Neural cell (in vitro differentiated cells): ENCODE data around the gene NTRK2. TPM values are rescaled to one million over a fixed set of nuclear protein-coding genes. Genes with fewer than 3 reads are reported as not detected.

ENCODE experiments used
- H2AFZ ChIP-seq: fragments of 200-600, 300-800 bp; sonication (generic), shearing (Covaris generic); 2 replicates; pipeline ENCODE4 v1.6.0; 2014; ENCODE audit warnings: low read depth, mild to moderate bottlenecking, antibody characterized with exemption, low read length, moderate library complexity
- H3F3A ChIP-seq: fragments of 200-600 bp; shearing (Covaris generic); 2 replicates; pipeline ENCODE4 v1.6.1; 2016; ENCODE audit warnings: mild to moderate bottlenecking, moderate library complexity, mixed read lengths, antibody characterized with exemption, low read length; ENCODE audit not compliant: insufficient read depth, poor library complexity, severe bottlenecking
- H3K27ac ChIP-seq: fragments of 200-600, 300-800 bp; sonication (generic), shearing (Covaris generic); 2 replicates; pipeline ENCODE4 v1.5.1; 2014; ENCODE audit warnings: mild to moderate bottlenecking, low read length, moderate library complexity
- H3K27me3 ChIP-seq: fragments of 300-800, 200-600 bp; sonication (generic), shearing (Covaris generic); 2 replicates; pipeline ENCODE4 v1.6.0; 2014; ENCODE audit warnings: mild to moderate bottlenecking, low read depth, low read length, moderate library complexity; ENCODE audit not compliant: insufficient read depth
- H3K36me3 ChIP-seq: fragments of 300-800, 200-600 bp; sonication (generic), shearing (Covaris generic); 2 replicates; pipeline ENCODE4 v1.5.1; 2014; ENCODE audit warnings: mild to moderate bottlenecking, antibody characterized with exemption, low read length, moderate library complexity; ENCODE audit not compliant: insufficient read depth
- H3K4me2 ChIP-seq: fragments of 300-800, 200-600 bp; sonication (generic), shearing (Covaris generic); 2 replicates; pipeline ENCODE4 v1.6.0; 2014; ENCODE audit warnings: mild to moderate bottlenecking, low read length
- H3K4me3 ChIP-seq: fragments of 300-800, 200-600 bp; sonication (generic), shearing (Covaris generic); 2 replicates; pipeline ENCODE4 v1.5.1; 2014; ENCODE audit warnings: mild to moderate bottlenecking, low read length, moderate library complexity
- H3K79me2 ChIP-seq: fragments of 200-600 bp; shearing (Covaris generic); replicated peaks from 2 replicates; pipeline ENCODE4 v1.6.0; 2014; ENCODE audit warnings: mild to moderate bottlenecking, low read length, moderate library complexity; ENCODE audit not compliant: insufficient read depth
- H3K9ac ChIP-seq: fragments of 300-800, 200-600 bp; sonication (generic), shearing (Covaris generic); 2 replicates; pipeline ENCODE4 v1.6.1; 2016; ENCODE audit warnings: mild to moderate bottlenecking, low read length, mixed read lengths
- H3K9me2 ChIP-seq: fragments of 200-600 bp; shearing (Covaris generic); 2 replicates; pipeline ENCODE4 v1.6.1; 2016; ENCODE audit warnings: mild to moderate bottlenecking, low read length, mixed read lengths; ENCODE audit not compliant: insufficient read depth
- H3K9me3 ChIP-seq: fragments of 200-600, 300-800 bp; sonication (generic), shearing (Covaris generic); 2 replicates; pipeline ENCODE4 v1.6.1; 2016; ENCODE audit warnings: mild to moderate bottlenecking, mixed run types, low read length, moderate library complexity, mixed read lengths
- H4K20me1 ChIP-seq: fragments of 200-600 bp; shearing (Covaris generic); 2 replicates; pipeline ENCODE4 v1.6.1; 2016; ENCODE audit warnings: mild to moderate bottlenecking, mixed run types; ENCODE audit not compliant: insufficient read depth
- EP300 ChIP-seq: fragments of 450-650 bp; conservative IDR thresholded peaks from 2 replicates; pipeline ENCODE4 v1.6.1; 2014; ENCODE audit warnings: antibody characterized with exemption, mild to moderate bottlenecking, moderate library complexity; ENCODE audit not compliant: poor library complexity, severe bottlenecking
- EZH2 ChIP-seq: fragments of 200-600, 300-800 bp; shearing (Covaris generic), sonication (generic); IDR thresholded peaks from 2 replicates; pipeline ENCODE4 v1.6.1; 2014; ENCODE audit warnings: antibody characterized with exemption, low read length, borderline replicate concordance, mild to moderate bottlenecking; ENCODE audit not compliant: insufficient read depth, poor library complexity, severe bottlenecking
- MXI1 ChIP-seq: fragments of 450-650 bp; conservative IDR thresholded peaks from 2 replicates; pipeline ENCODE4 v1.6.1; 2014; ENCODE audit warnings: antibody characterized with exemption, mild to moderate bottlenecking; ENCODE audit not compliant: poor library complexity, severe bottlenecking
- POLR2AphosphoS5 ChIP-seq: IDR thresholded peaks from 2 replicates; pipeline ENCODE4 v1.6.1; 2012
- RAD21 ChIP-seq: fragments of 450-650 bp; conservative IDR thresholded peaks from 2 replicates; pipeline ENCODE4 v1.6.1; 2014; ENCODE audit warnings: antibody characterized with exemption, mild to moderate bottlenecking, moderate library complexity
- SMC3 ChIP-seq: fragments of 450-650 bp; conservative IDR thresholded peaks from 2 replicates; pipeline ENCODE4 v1.6.1; 2014; ENCODE audit warnings: antibody characterized with exemption, mild to moderate bottlenecking, moderate library complexity; ENCODE audit not compliant: poor library complexity
- TAF1 ChIP-seq: IDR thresholded peaks from 2 replicates; pipeline ENCODE4 v1.6.1; 2012; ENCODE audit warnings: low read depth
- polyA plus RNA-seq: library from polyadenylated mRNA; depleted of rRNA; stranded (reverse); fragments of >200 nt; gene quantifications from 2 replicates; pipeline ENCODE4 v1.2.3, GENCODE V29; 2014
- TF ChIP-seq, protein P1 (sequence below): fragments of 450-650 bp; IDR thresholded peaks from 2 replicates; pipeline ENCODE4 v1.5.1; 2014; ENCODE audit warnings: antibody characterized with exemption, mild to moderate bottlenecking, moderate library complexity; ENCODE audit not compliant: poor library complexity, severe bottlenecking
- TF ChIP-seq, protein P2 (sequence below): IDR thresholded peaks from 2 replicates; pipeline ENCODE4 v1.6.1; 2012; ENCODE audit warnings: borderline replicate concordance

Gene NTRK2
- polyA plus RNA-seq, 1 donor from 2014 or later: 14.2 TPM

DNA sequence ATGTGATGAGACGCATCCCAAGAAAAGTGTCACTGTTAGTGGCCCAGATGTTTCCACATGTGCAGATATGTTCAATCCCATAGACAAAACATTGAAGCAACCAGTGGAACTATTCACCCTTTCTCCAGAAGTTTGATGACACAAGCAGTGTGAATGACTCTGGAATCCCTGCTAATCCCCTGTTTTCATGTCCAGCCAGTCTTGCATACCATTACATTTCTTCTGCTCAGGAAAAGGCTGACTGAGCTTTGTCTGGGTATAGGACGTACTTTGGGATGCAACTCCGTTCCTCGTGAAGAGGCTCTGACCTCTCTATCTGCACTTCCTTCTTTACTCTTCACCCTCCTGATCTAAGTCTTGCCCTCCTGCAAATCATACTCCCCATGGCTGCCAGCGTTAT is 172.4 kb downstream of the NTRK2 start:
- Histone ChIP-seq H3K9ac (no peak overlapping the region), H3K79me2 (no peaks in the 10 kb centered on the region), H3K4me2 (no peak overlapping the region), H3K36me3 (no peaks in the 10 kb centered on the region), H3F3A (no peaks in the 10 kb centered on the region), H3K4me3 (no peak overlapping the region), H3K9me2 (no peaks in the 10 kb centered on the region), H3K9me3 (no peaks in the 10 kb centered on the region), H3K27ac (no peak overlapping the region), H2AFZ (no peak overlapping the region), H3K27me3 (no peaks in the 10 kb centered on the region), H4K20me1 (no peaks in the 10 kb centered on the region)
- TF ChIP-seq EZH2 (no peak), TAF1 (no peak), RAD21 (no peak)

DNA sequence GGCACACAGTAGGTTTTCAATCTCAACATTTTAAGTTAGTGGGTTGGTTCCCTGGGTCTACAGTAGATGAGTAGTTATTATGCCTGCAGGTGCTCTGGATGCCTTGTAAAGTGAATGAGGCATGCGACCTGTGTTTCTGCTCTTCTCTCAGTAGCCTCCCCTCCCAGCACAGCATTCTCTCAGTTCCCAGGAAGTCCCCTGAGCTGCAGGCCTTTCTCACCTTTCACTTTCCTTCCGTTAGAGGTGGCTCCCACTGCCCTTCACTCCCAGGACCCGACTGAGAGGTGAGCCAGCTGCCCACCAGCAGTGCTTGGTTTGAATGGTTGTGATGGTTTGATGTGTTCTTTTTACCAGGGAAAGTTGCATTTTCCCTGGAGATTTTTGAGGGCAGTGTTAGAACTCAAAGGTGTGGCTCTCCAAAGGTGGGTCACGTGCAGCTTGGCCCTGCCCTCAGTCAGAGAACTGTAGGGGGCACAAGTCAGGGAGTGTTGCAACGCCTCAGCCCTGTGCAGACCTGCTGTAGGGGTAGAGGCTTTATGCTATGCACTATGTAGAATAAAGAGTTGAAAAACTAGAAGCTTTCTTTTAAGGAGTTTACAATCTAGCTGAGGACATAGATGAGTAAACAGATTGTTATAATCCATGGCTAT is 173.8 kb downstream of the NTRK2 start:
- no peaks in the 10 kb centered on the region for H4K20me1 ChIP-seq
- no peaks in the 10 kb centered on the region for H3K36me3 ChIP-seq
- no peaks in the 10 kb centered on the region for H3K27me3 ChIP-seq
- no peak overlapping the region for H2AFZ ChIP-seq
- H3K9me3 ChIP-seq: no peaks in the 10 kb centered on the region
- no peak for TF ChIP-seq EZH2
- TF ChIP-seq, protein P1, sequence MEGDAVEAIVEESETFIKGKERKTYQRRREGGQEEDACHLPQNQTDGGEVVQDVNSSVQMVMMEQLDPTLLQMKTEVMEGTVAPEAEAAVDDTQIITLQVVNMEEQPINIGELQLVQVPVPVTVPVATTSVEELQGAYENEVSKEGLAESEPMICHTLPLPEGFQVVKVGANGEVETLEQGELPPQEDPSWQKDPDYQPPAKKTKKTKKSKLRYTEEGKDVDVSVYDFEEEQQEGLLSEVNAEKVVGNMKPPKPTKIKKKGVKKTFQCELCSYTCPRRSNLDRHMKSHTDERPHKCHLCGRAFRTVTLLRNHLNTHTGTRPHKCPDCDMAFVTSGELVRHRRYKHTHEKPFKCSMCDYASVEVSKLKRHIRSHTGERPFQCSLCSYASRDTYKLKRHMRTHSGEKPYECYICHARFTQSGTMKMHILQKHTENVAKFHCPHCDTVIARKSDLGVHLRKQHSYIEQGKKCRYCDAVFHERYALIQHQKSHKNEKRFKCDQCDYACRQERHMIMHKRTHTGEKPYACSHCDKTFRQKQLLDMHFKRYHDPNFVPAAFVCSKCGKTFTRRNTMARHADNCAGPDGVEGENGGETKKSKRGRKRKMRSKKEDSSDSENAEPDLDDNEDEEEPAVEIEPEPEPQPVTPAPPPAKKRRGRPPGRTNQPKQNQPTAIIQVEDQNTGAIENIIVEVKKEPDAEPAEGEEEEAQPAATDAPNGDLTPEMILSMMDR: no peak
- no peak for TF ChIP-seq TAF1
- no peak for TF ChIP-seq SMC3
- TF ChIP-seq MXI1: no peak
- TF ChIP-seq, protein P2, sequence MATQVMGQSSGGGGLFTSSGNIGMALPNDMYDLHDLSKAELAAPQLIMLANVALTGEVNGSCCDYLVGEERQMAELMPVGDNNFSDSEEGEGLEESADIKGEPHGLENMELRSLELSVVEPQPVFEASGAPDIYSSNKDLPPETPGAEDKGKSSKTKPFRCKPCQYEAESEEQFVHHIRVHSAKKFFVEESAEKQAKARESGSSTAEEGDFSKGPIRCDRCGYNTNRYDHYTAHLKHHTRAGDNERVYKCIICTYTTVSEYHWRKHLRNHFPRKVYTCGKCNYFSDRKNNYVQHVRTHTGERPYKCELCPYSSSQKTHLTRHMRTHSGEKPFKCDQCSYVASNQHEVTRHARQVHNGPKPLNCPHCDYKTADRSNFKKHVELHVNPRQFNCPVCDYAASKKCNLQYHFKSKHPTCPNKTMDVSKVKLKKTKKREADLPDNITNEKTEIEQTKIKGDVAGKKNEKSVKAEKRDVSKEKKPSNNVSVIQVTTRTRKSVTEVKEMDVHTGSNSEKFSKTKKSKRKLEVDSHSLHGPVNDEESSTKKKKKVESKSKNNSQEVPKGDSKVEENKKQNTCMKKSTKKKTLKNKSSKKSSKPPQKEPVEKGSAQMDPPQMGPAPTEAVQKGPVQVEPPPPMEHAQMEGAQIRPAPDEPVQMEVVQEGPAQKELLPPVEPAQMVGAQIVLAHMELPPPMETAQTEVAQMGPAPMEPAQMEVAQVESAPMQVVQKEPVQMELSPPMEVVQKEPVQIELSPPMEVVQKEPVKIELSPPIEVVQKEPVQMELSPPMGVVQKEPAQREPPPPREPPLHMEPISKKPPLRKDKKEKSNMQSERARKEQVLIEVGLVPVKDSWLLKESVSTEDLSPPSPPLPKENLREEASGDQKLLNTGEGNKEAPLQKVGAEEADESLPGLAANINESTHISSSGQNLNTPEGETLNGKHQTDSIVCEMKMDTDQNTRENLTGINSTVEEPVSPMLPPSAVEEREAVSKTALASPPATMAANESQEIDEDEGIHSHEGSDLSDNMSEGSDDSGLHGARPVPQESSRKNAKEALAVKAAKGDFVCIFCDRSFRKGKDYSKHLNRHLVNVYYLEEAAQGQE: no peak
- no peak for TF ChIP-seq RAD21
- TF ChIP-seq POLR2AphosphoS5: no peak
- no peak for TF ChIP-seq EP300
- no peaks in the 10 kb centered on the region for H3K79me2 ChIP-seq
- no peak overlapping the region for H3K4me3 ChIP-seq
- no peaks in the 10 kb centered on the region for H3F3A ChIP-seq
- H3K27ac ChIP-seq: no peak overlapping the region
- H3K4me2 ChIP-seq: no peak overlapping the region
- H3K9ac ChIP-seq: no peak overlapping the region
- no peaks in the 10 kb centered on the region for H3K9me2 ChIP-seq
